B cell (primary cell): ENCODE results near the gene HDLBP. TPM values are rescaled to one million over a fixed set of nuclear protein-coding genes. Genes with fewer than 3 reads are reported as not detected.

Experiments
- ATAC-seq: fragments of 200-7000 bp; cut with Tn5 transposase; one replicate; pipeline ENCODE4 v1.10.0; 2021; ENCODE audit warnings: low read depth, mild to moderate bottlenecking, moderate number of reproducible peaks, moderate library complexity
- CTCF ChIA-PET: fragments of 350-600 bp; sonication (Branson Sonifier 250); formaldehyde crosslinking; loops from one replicate; lab custom pipeline; 2021; ENCODE audit warnings: antibody characterized with exemption, inconsistent platforms; lab: Charles Lee
- POLR2A ChIA-PET: fragments of 350-600 bp; sonication (Branson Sonifier 250); formaldehyde crosslinking; loops from one replicate; lab custom pipeline; 2021; ENCODE audit warnings: antibody characterized with exemption; lab: Charles Lee
- DNase-seq: peaks from one replicate; pipeline ENCODE4 v3.0.0; 2013
- H2AFZ ChIP-seq: 2 replicates; pipeline ENCODE4 v1.6.1; 2012; ENCODE audit warnings: mild to moderate bottlenecking, low read depth, low read length; ENCODE audit not compliant: insufficient read depth, poor library complexity, severe bottlenecking
- H3K27ac ChIP-seq, 2 donors: 1 replicate in 1 of 2; 2 replicates in 1 of 2; pipeline ENCODE4 v1.5.1; 2012 to 2013; ENCODE audit warnings: low read length in 2 of 2, mild to moderate bottlenecking in 2 of 2, moderate library complexity in 1 of 2
- H3K27me3 ChIP-seq, 4 experiments: fragments of 200-600 bp in 1 of 4; sonication (generic) in 1 of 4; replicated peaks in 1 of 4; 1 replicate in 2 of 4; 2 replicates in 2 of 4; pipeline versions ENCODE4 v1.6.1 to v1.7.0; 2013 to 2016; ENCODE audit warnings: low read length in 3 of 4, mild to moderate bottlenecking in 2 of 4, mixed read lengths in 1 of 4, moderate library complexity in 1 of 4; ENCODE audit not compliant: insufficient read depth in 4 of 4, control insufficient read depth in 3 of 4; ENCODE audit errors: control extremely low read depth in 1 of 4
- H3K36me3 ChIP-seq, 2 experiments: replicated peaks in 1 of 2; 1 replicate in 1 of 2; 2 replicates in 1 of 2; pipeline versions ENCODE4 v1.6.1 to v1.7.1; 2013; ENCODE audit warnings: low read length in 1 of 2; ENCODE audit not compliant: insufficient read depth in 2 of 2, control insufficient read depth in 1 of 2; ENCODE audit errors: control extremely low read depth in 1 of 2, extremely low read depth in 1 of 2
- H3K4me1 ChIP-seq, 2 donors: fragments of 200-600 bp in 1 of 2; sonication (generic) in 1 of 2; 1 replicate in 1 of 2; 2 replicates in 1 of 2; pipeline versions ENCODE4 v1.5.1 to v1.6.1; 2013 to 2017; ENCODE audit warnings: low read length in 2 of 2; ENCODE audit not compliant: control insufficient read depth in 2 of 2, insufficient read depth in 2 of 2
- H3K4me2 ChIP-seq: replicated peaks from 2 replicates; pipeline ENCODE3; 2012; ENCODE audit warnings: mild to moderate bottlenecking, low read depth, low read length; ENCODE audit not compliant: poor library complexity, severe bottlenecking
- H3K4me3 ChIP-seq, 5 experiments: fragments of 200-600 bp in 1 of 5; sonication (generic) in 1 of 5; 1 replicate in 3 of 5; 2 replicates in 2 of 5; pipeline versions ENCODE4 v1.5.1 to v1.7.0; 2011 to 2016; ENCODE audit warnings: low read length in 4 of 5, mild to moderate bottlenecking in 4 of 5, low read depth in 2 of 5, control low read depth in 1 of 5, moderate library complexity in 1 of 5; ENCODE audit not compliant: insufficient read depth in 1 of 5; ENCODE audit errors: control extremely low read depth in 1 of 5, extremely low read depth in 1 of 5
- H3K79me2 ChIP-seq: fragments of 200-600 bp; sonication (generic); one replicate; pipeline ENCODE4 v1.6.0; 2016; ENCODE audit warnings: low read length; ENCODE audit not compliant: control insufficient read depth, insufficient read depth
- H3K9ac ChIP-seq: fragments of 200-600 bp; sonication (generic); 2 replicates; pipeline ENCODE4 v1.6.1; 2017; ENCODE audit warnings: mild to moderate bottlenecking, low read length, moderate library complexity
- H3K9me3 ChIP-seq, 3 donors: one replicate each; pipeline versions ENCODE4 v1.6.1 to v1.7.1; 2013; ENCODE audit warnings: low read length in 2 of 3; ENCODE audit not compliant: control insufficient read depth in 2 of 3, insufficient read depth in 1 of 3; ENCODE audit errors: control extremely low read depth in 1 of 3
- H4K20me1 ChIP-seq: 2 replicates; pipeline ENCODE4 v1.6.0; 2012; ENCODE audit warnings: mild to moderate bottlenecking, low read length; ENCODE audit not compliant: insufficient read depth, control insufficient read depth, poor library complexity, severe bottlenecking
- H3K27ac Mint-ChIP-seq: one replicate; pipeline ENCODE4 v1.8.0; 2021; ENCODE audit warnings: mixed read lengths
- H3K27me3 Mint-ChIP-seq: one replicate; pipeline ENCODE4 v1.8.0; 2021; ENCODE audit warnings: mixed read lengths
- H3K4me1 Mint-ChIP-seq: one replicate; pipeline ENCODE4 v1.8.0; 2021; ENCODE audit warnings: mixed read lengths
- H3K4me3 Mint-ChIP-seq: one replicate; pipeline ENCODE4 v1.8.0; 2021; ENCODE audit warnings: mixed read lengths
- H3K9me3 Mint-ChIP-seq: one replicate; pipeline ENCODE4 v1.8.0; 2022; ENCODE audit warnings: mixed read lengths; ENCODE audit not compliant: insufficient read depth
- CTCF ChIP-seq: fragments of 200-600 bp; IDR thresholded peaks from one replicate; pipeline ENCODE4 v1.8.0; 2022; ENCODE audit warnings: antibody characterized with exemption, mild to moderate bottlenecking
- EZH2 ChIP-seq: IDR thresholded peaks from 2 replicates; pipeline ENCODE4 v1.6.1; 2012; ENCODE audit warnings: borderline replicate concordance, low read depth, mild to moderate bottlenecking, moderate library complexity, low read length; ENCODE audit not compliant: insufficient read depth, poor library complexity, severe bottlenecking
- WGBS: methylation state at CpG from one replicate; pipeline ENCODE4 v1.1.5; 2013; ENCODE audit warnings: missing lambda C conversion rate; ENCODE audit not compliant: insufficient coverage; 5-methylcytosine and 5-hydroxymethylcytosine counted together
- intact Hi-C: fragments of 100-400 bp; cut with micrococcal nuclease; formaldehyde crosslinking; loops from one replicate; pipeline ENCODE4 v1.10.0; 2022
- polyA plus RNA-seq: library from polyadenylated mRNA; depleted of rRNA; stranded (reverse); fragments of >200 nt; gene quantifications from 2 replicates; pipeline ENCODE4 v1.2.3, GENCODE V29; 2012
- total RNA-seq, 2 donors: library from RNA; stranded (reverse); fragments of 120-200 nt in 1 of 2; gene quantifications; 1 replicate in 1 of 2; 2 replicates in 1 of 2; pipeline versions ENCODE4 v1.2.3 to v1.2.4, GENCODE V29; 2013 to 2022

The HDLBP gene
- total and polyA plus RNA-seq, 2 donors (not counting 1 experiment from before 2014, with no cell fraction given): 55.1 to 127 TPM

- Mint-ChIP-seq H3K4me1 (peaks cover 20% of the 10 kb centered on the region), H3K4me3 (no peak overlapping the region), H3K27ac (no peak overlapping the region), H3K27me3 (no peaks in the 10 kb centered on the region), H3K9me3 (no peaks in the 10 kb centered on the region)
- H3K79me2 ChIP-seq: peaks cover 34% of the 10 kb centered on the region
- no peak for DNase-seq
- POLR2A ChIA-PET: no interaction called here
- 95% methylated on average over 7 of the region's 12 CpGs for WGBS
- CTCF ChIA-PET: interaction anchor here (1.0 to 2.1 kb wide), 6 partner anchors 9 to 124 kb away, joined by 3 to 8 read pairs (median 5); partner anchors contain the start of gene HDLBP
- no peak overlapping the region for H3K9ac ChIP-seq
- no peaks in the 10 kb centered on the region for H3K9me3 ChIP-seq
- peaks cover 7 to 13% of the 10 kb centered on the region in 2 donors for H3K4me1 ChIP-seq
- H3K4me2 ChIP-seq: no peak overlapping the region
- H3K4me3 ChIP-seq: no peak overlapping the region
- H4K20me1 ChIP-seq: peaks cover 37% of the 10 kb centered on the region
- TF ChIP-seq EZH2: no peak
- TF ChIP-seq CTCF: no peak
- H3K36me3 ChIP-seq: peaks cover 2 to 31% of the 10 kb centered on the region in 2 experiments
- ATAC-seq: no peak
- no peaks in the 10 kb centered on the region for H3K27me3 ChIP-seq
- H3K27ac ChIP-seq: no peak overlapping the region
- no peak overlapping the region for H2AFZ ChIP-seq
- intact Hi-C loops: no loop called here
Observed at GRCh38 chr2:241267249-241268067, 48.0 kb downstream of the HDLBP start.

- Mint-ChIP-seq H3K27me3 (no peaks in the 10 kb centered on the region), H3K27ac (no peak overlapping the region), H3K9me3 (no peaks in the 10 kb centered on the region), H3K4me1 (peaks cover 8% of the 10 kb centered on the region), H3K4me3 (no peak overlapping the region)
- peaks cover 16% of the 10 kb centered on the region for H3K79me2 ChIP-seq
- H3K27ac ChIP-seq: no peak overlapping the region
- POLR2A ChIA-PET: no interaction called here
- no peaks in the 10 kb centered on the region for H3K9me3 ChIP-seq
- no peak overlapping the region for H2AFZ ChIP-seq
- ATAC-seq (no peak), DNase-seq (no peak)
- H3K27me3 ChIP-seq: no peaks in the 10 kb centered on the region
- no peak overlapping the region for H3K9ac ChIP-seq
- H4K20me1 ChIP-seq: peaks cover 24% of the 10 kb centered on the region
- no peak overlapping the region for H3K4me2 ChIP-seq
- no peak for TF ChIP-seq CTCF
- no peak for TF ChIP-seq EZH2
- CTCF ChIA-PET: interaction anchor here (2.1 kb wide), 1 partner anchor 8 kb away, joined by 8 read pairs; no protein-coding TSS in a partner anchor
- H3K4me3 ChIP-seq: no peak overlapping the region
- H3K4me1 ChIP-seq: peaks cover 0 to 1% of the 10 kb centered on the region in 2 donors
- intact Hi-C loops: no loop called here
- H3K36me3 ChIP-seq: peaks cover 14 to 43% of the 10 kb centered on the region in 2 experiments
- WGBS: 92% methylated on average over 5 of the region's 5 CpGs
Observed at GRCh38 chr2:241265506-241265905, 50.0 kb downstream of the HDLBP start.
